ENCODE results near the gene CCDC93. TPM values are rescaled to one million over a fixed set of nuclear protein-coding genes. Genes with fewer than 3 reads are reported as not detected.

CCDC93 gene
- polyA plus RNA-seq, 1 donor (not counting 4 experiments of a cell fraction or from before 2014, with no cell fraction given), result 21.3 TPM

GRCh38 chr2:117944816-117945215, 69.1 kb downstream of the CCDC93 start:
- no peaks in the 10 kb centered on the region for H3K79me2 ChIP-seq (ENCODE audit: control insufficient read depth, insufficient read depth, low read length)
- H3K36me3 ChIP-seq (ENCODE audit: control insufficient read depth in 2 of 2, extremely low read depth in 1 of 2, insufficient read depth in 2 of 2, low read length in 2 of 2), result peaks cover 51 to 52% of the 10 kb centered on the region in 2 experiments
- FAIRE-seq (no peak), DNase-seq (ENCODE audit: low read depth, low spot score) (no peak)
- no peaks in the 10 kb centered on the region for H3K9me3 ChIP-seq (ENCODE audit: control insufficient read depth, low read depth, low read length)
- no peak overlapping the region for H3K27ac ChIP-seq (ENCODE audit: control insufficient read depth, insufficient read depth, low read length)
- H3K9me1 ChIP-seq (ENCODE audit: control insufficient read depth, extremely low read depth, insufficient read depth, low read length), result no peaks in the 10 kb centered on the region
- no peaks in the 10 kb centered on the region for H3K4me1 ChIP-seq (ENCODE audit: control insufficient read depth, extremely low read depth, insufficient read depth, low read length)
- TF ChIP-seq EZH2 (IDR thresholded peaks at IDR 0.05; ENCODE audit: low read length), result no peak
- TF ChIP-seq CTCF (optimal IDR thresholded peaks at IDR 0.05 in 1 of 3, IDR thresholded peaks at IDR 0.05 in 1 of 3, conservative IDR thresholded peaks at IDR 0.05 in 1 of 3; ENCODE audit: extremely low read depth in 1 of 3, insufficient read depth in 2 of 3, low read length in 3 of 3), result no peak
- no peak overlapping the region for H3K4me2 ChIP-seq (ENCODE audit: control insufficient read depth, extremely low read depth, insufficient read depth, low read depth, low read length)
- H4K20me1 ChIP-seq (ENCODE audit: control insufficient read depth, extremely low read depth, insufficient read depth, low read length), result no peaks in the 10 kb centered on the region
- H2AFZ ChIP-seq (ENCODE audit: control insufficient read depth, low read length), result no peak overlapping the region
- dilution Hi-C loops (cut with MboI; ENCODE audit: extremely low pct_ligation_motif_present, low sequenced_read_pairs), result no loop called here
- H3K9ac ChIP-seq (ENCODE audit: control insufficient read depth, extremely low read depth, insufficient read depth, low read length), result no peak overlapping the region
- no peaks in the 10 kb centered on the region for H3K27me3 ChIP-seq (ENCODE audit: control insufficient read depth, extremely low read depth, insufficient read depth, low read length)
- no peak overlapping the region for H3K4me3 ChIP-seq (ENCODE audit: control insufficient read depth in 2 of 3, extremely low read depth in 1 of 3, insufficient read depth in 2 of 3, low read depth in 1 of 3, low read length in 3 of 3)

DNA sequence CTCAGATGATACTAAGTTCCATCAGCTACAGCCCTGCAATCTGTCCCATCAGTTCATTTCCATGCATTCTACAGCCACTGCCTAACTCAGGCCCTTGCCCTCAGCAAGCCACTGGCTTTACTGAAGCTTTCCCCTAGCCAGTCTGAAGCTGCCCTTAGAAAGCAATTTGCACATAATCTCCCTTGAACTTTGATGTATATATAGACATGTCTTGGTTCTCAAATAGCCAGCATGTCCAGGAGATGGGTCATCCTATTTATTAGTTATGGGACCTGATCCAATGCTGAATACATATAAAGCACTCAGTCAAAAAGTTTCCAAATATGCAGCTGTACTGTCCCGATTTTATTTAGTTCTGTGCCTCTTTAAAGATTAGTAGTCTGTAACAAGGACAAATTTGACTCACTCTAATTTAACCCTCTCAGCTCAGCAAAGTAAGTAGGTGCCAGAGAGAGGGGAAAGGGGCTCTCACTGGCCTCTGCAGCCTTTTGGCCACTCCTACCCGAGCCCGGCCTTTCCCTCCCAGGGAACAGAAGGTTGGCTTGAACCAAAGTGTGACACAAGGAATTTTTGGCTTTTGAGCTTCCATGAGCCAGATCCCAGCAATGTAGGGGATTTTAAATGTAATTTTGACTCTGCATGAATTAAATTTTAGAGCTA, 70.7 kb downstream of the CCDC93 start:
- no peak for DNase-seq (ENCODE audit: low read depth, low spot score)
- no peaks in the 10 kb centered on the region for H4K20me1 ChIP-seq (ENCODE audit: control insufficient read depth, extremely low read depth, insufficient read depth, low read length)

More for the DNA sequence above, 70.7 kb downstream of the CCDC93 start:
- H3K27ac ChIP-seq (ENCODE audit: control insufficient read depth, insufficient read depth, low read length), result no peak overlapping the region
- H3K4me1 ChIP-seq (ENCODE audit: control insufficient read depth, extremely low read depth, insufficient read depth, low read length), result no peaks in the 10 kb centered on the region
- H3K4me2 ChIP-seq (ENCODE audit: control insufficient read depth, extremely low read depth, insufficient read depth, low read depth, low read length), result no peak overlapping the region
- H3K27me3 ChIP-seq (ENCODE audit: control insufficient read depth, extremely low read depth, insufficient read depth, low read length), result no peaks in the 10 kb centered on the region
- no peak overlapping the region for H3K4me3 ChIP-seq (ENCODE audit: control insufficient read depth in 2 of 3, extremely low read depth in 1 of 3, insufficient read depth in 2 of 3, low read depth in 1 of 3, low read length in 3 of 3)
- no peak for FAIRE-seq
- no peak overlapping the region for H2AFZ ChIP-seq (ENCODE audit: control insufficient read depth, low read length)
- no peaks in the 10 kb centered on the region for H3K79me2 ChIP-seq (ENCODE audit: control insufficient read depth, insufficient read depth, low read length)
- H3K36me3 ChIP-seq (ENCODE audit: control insufficient read depth in 2 of 2, extremely low read depth in 1 of 2, insufficient read depth in 2 of 2, low read length in 2 of 2), result peaks cover 45 to 50% of the 10 kb centered on the region in 2 experiments
- dilution Hi-C loops (cut with MboI; ENCODE audit: extremely low pct_ligation_motif_present, low sequenced_read_pairs), result no loop called here
- TF ChIP-seq CTCF (optimal IDR thresholded peaks at IDR 0.05 in 1 of 3, IDR thresholded peaks at IDR 0.05 in 1 of 3, conservative IDR thresholded peaks at IDR 0.05 in 1 of 3; ENCODE audit: extremely low read depth in 1 of 3, insufficient read depth in 2 of 3, low read length in 3 of 3) (no peak), EZH2 (IDR thresholded peaks at IDR 0.05; ENCODE audit: low read length) (no peak)
- H3K9ac ChIP-seq (ENCODE audit: control insufficient read depth, extremely low read depth, insufficient read depth, low read length), result no peak overlapping the region
- no peaks in the 10 kb centered on the region for H3K9me3 ChIP-seq (ENCODE audit: control insufficient read depth, low read depth, low read length)
- H3K9me1 ChIP-seq (ENCODE audit: control insufficient read depth, extremely low read depth, insufficient read depth, low read length), result no peaks in the 10 kb centered on the region
